Peyer's patch (tissue), 4 donors: ENCODE data around the gene SLC9A8. TPM values are rescaled to one million over a fixed set of nuclear protein-coding genes. Genes with fewer than 3 reads are reported as not detected.

Source experiments
- DNase-seq, 3 donors: peaks; one replicate each; pipeline ENCODE4 v3.0.0-alpha.2; 2017 to 2019
- H3K27ac ChIP-seq, 4 donors: fragments of 200-600 bp; sonication (generic); one replicate each; pipeline ENCODE4 v1.5.1; 2016 to 2019
- H3K27me3 ChIP-seq, 2 donors: fragments of 200-600 bp; sonication (generic); one replicate each; pipeline ENCODE4 v1.5.1; 2019
- H3K36me3 ChIP-seq, 3 donors: fragments of 200-600 bp; sonication (generic); one replicate each; pipeline ENCODE4 v1.5.1; 2016 to 2019
- H3K4me1 ChIP-seq, 4 donors: fragments of 200-600 bp; sonication (generic); one replicate each; pipeline ENCODE4 v1.5.1; 2016 to 2019
- H3K4me3 ChIP-seq, 4 donors: fragments of 200-600 bp; sonication (generic); 1 replicate in 3 of 4; 2 replicates in 1 of 4; pipeline ENCODE4 v1.5.1; 2016 to 2019; ENCODE audit warnings: mild to moderate bottlenecking in 1 of 4
- H3K9me3 ChIP-seq, 4 donors: fragments of 200-600 bp; sonication (generic); one replicate each; pipeline ENCODE4 v1.5.1; 2016 to 2019; ENCODE audit warnings: mild to moderate bottlenecking in 1 of 4
- CTCF ChIP-seq, 6 experiments: fragments of 450-650 bp in 4 of 6; fragments of 200-600 bp in 2 of 6; sonication (generic) in 1 of 6; IDR thresholded peaks; one replicate each; pipeline ENCODE4 v1.5.1; 2017 to 2019; ENCODE audit warnings: antibody characterized with exemption in 6 of 6, mild to moderate bottlenecking in 3 of 6, moderate library complexity in 1 of 6
- POLR2A ChIP-seq, 2 donors: fragments of 450-650 bp; IDR thresholded peaks; one replicate each; pipeline ENCODE4 v1.5.1; 2017; ENCODE audit warnings: antibody characterized with exemption in 2 of 2, mild to moderate bottlenecking in 2 of 2, moderate library complexity in 2 of 2
- total RNA-seq, 4 donors: library from RNA; depleted of rRNA; stranded (reverse); fragments of >200 nt; gene quantifications; one replicate each; pipeline ENCODE4 v1.1.0, GENCODE V29; 2016

SLC9A8 gene
- total RNA-seq, 4 donors from 2014 or later = 15.6 to 24.4 (median 19.8) TPM

- TF ChIP-seq POLR2A (IDR thresholded peaks at IDR 0.05) = no peak
- TF ChIP-seq CTCF (IDR thresholded peaks at IDR 0.05) = no peak
- Histone ChIP-seq H3K27ac (peak overlapping the region; percentile 92 to 99 (median 94)), H3K4me1 (peaks cover 0 to 36% (median 19%) of the 10 kb centered on the region in 4 donors), H3K9me3 (no peaks in the 10 kb centered on the region), H3K27me3 (no peaks in the 10 kb centered on the region), H3K36me3 (peaks cover 0 to 5% (median 0%) of the 10 kb centered on the region in 3 donors), H3K4me3 (peak overlapping the region; percentile 84 to 100 (median 92))
- no peak for DNase-seq
These were observed 123.1 kb downstream of the SLC9A8 start for GRCh38 chr20:49935746-49936152.

- Histone ChIP-seq H3K9me3 (no peaks in the 10 kb centered on the region), H3K4me1 (peaks cover 0 to 38% (median 19%) of the 10 kb centered on the region in 4 donors), H3K27me3 (no peaks in the 10 kb centered on the region), H3K4me3 (peak within 1 kb of the TSS; percentile 84 to 100 (median 92)), H3K27ac (peak within 1 kb of the TSS; percentile 92 to 99 (median 94)), H3K36me3 (peaks cover 0 to 11% (median 0%) of the 10 kb centered on the region in 3 donors)
- peak; percentile 91 to 96 (median 94) for DNase-seq
- TF ChIP-seq POLR2A (IDR thresholded peaks at IDR 0.05) (peak; percentile 92 to 94), CTCF (IDR thresholded peaks at IDR 0.05) (peak in 1 of 6 experiments; percentile 14)
These were observed 123.8 kb downstream of the SLC9A8 start, which contains the start of gene RNF114 for GRCh38 chr20:49936153-49937026. Gene RNF114, plus strand, starts transcription at chr20:49936397. Its CDS starts 16 bp downstream, at chr20:49936413.

- TF ChIP-seq CTCF (IDR thresholded peaks at IDR 0.05) (peak in 1 of 6 experiments; percentile 10), POLR2A (IDR thresholded peaks at IDR 0.05) (no peak)
- H3K9me3 ChIP-seq = no peaks in the 10 kb centered on the region
- H3K4me1 ChIP-seq = peaks cover 0 to 38% (median 19%) of the 10 kb centered on the region in 4 donors
- no peaks in the 10 kb centered on the region for H3K27me3 ChIP-seq
- DNase-seq = peak in 1 of 3 donors; percentile 49
- H3K36me3 ChIP-seq = peaks cover 0 to 20% (median 0%) of the 10 kb centered on the region in 3 donors
- H3K27ac ChIP-seq = peak overlapping the region; percentile 92 to 99 (median 94)
- peak overlapping the region; percentile 84 to 100 (median 92) for H3K4me3 ChIP-seq
These were observed 124.7 kb downstream of the SLC9A8 start for GRCh38 chr20:49937027-49937929.

GRCh38 chr20:49938173-49939163 lies 125.8 kb downstream of the SLC9A8 start:
- peak overlapping the region in 2 of 4 donors; percentile 84 to 100 for H3K4me3 ChIP-seq
- H3K36me3 ChIP-seq = peaks cover 0 to 31% (median 0%) of the 10 kb centered on the region in 3 donors
- H3K9me3 ChIP-seq = no peaks in the 10 kb centered on the region
- DNase-seq = peak in 2 of 3 donors; percentile 29 to 49
- TF ChIP-seq CTCF (IDR thresholded peaks at IDR 0.05) (no peak), POLR2A (IDR thresholded peaks at IDR 0.05) (no peak)
- H3K27me3 ChIP-seq = no peaks in the 10 kb centered on the region
- H3K4me1 ChIP-seq = peaks cover 0 to 38% (median 19%) of the 10 kb centered on the region in 4 donors
- peak overlapping the region in 1 of 4 donors; percentile 99 for H3K27ac ChIP-seq
